ENCODE results near the gene RRM2. TPM values are rescaled to one million over a fixed set of nuclear protein-coding genes. Genes with fewer than 3 reads are reported as not detected.

Gene RRM2
- total and polyA plus RNA-seq, 2 experiments from 2014 or later = 108 to 119 TPM

DNA sequence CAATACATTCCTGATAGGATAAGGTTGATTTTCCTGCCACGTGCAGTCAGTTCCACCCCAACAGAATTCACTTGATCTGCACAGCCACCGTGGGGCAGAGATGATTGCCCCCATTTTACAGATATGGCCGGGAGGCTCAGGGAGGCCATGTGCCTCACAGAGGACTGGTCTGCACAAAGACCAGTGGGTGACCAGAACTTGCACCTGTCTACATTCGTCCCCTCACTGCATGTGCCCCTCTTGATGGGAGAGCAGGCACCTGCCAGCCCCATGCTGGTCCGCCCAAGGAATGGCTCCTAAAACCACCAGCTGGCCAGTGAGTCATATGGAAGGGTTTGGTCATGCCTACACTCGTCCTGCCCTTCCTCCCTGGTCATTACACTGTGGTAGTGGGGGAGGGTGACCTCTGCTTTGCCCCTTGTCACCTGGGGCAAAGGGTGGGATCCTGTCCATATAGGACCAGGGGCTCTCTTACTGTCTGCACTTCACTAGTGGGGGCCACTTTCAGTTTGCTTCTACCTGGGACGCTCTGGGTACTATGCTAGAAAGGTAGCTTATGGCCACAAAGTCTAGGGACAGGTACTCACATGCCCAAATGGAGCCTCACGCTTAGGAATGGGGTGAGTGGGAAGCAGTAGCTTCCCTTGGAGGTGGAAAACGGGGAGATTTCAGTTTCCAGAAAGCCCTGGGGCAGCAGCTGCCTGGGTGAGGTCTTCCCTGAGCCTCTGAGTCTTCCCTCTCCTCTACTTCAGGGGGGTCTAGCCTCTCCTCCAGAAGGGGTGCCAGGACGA, 14.7 kb downstream of the RRM2 start:
- Histone ChIP-seq H3K4me3 (no peak overlapping the region), H4K20me1 (replicated peaks; ENCODE audit: insufficient read depth) (peaks cover 8% of the 10 kb centered on the region), H3F3A (replicated peaks; ENCODE audit: low read depth) (no peaks in the 10 kb centered on the region), H3K79me2 (replicated peaks; ENCODE audit: insufficient read depth) (peaks cover 5% of the 10 kb centered on the region; the same call in 1 of the 2 replicates), H3K27ac (ENCODE audit: low read depth) (no peak overlapping the region), H3K9me2 (ENCODE audit: insufficient read depth) (no peaks in the 10 kb centered on the region), H3K36me3 (ENCODE audit: insufficient read depth) (no peaks in the 10 kb centered on the region), H3K27me3 (ENCODE audit: insufficient read depth) (no peaks in the 10 kb centered on the region), H3K4me2 (no peak overlapping the region), H2AFZ (no peak overlapping the region), H3K4me1 (ENCODE audit: insufficient read depth) (peaks cover 13% of the 10 kb centered on the region)
- Mint-ChIP-seq H3K36me3 (ENCODE audit: low read depth) (peaks cover 28% of the 10 kb centered on the region), H3K4me1 (peaks cover 31% of the 10 kb centered on the region), H3K27me3 (ENCODE audit: insufficient read depth, low read depth, poor library complexity) (peaks cover 25% of the 10 kb centered on the region), H3K4me3 (no peak overlapping the region), H3K27ac (peak overlapping the region; percentile 54), H3K9me3 (no peaks in the 10 kb centered on the region)
- TF ChIP-seq, protein P1, sequence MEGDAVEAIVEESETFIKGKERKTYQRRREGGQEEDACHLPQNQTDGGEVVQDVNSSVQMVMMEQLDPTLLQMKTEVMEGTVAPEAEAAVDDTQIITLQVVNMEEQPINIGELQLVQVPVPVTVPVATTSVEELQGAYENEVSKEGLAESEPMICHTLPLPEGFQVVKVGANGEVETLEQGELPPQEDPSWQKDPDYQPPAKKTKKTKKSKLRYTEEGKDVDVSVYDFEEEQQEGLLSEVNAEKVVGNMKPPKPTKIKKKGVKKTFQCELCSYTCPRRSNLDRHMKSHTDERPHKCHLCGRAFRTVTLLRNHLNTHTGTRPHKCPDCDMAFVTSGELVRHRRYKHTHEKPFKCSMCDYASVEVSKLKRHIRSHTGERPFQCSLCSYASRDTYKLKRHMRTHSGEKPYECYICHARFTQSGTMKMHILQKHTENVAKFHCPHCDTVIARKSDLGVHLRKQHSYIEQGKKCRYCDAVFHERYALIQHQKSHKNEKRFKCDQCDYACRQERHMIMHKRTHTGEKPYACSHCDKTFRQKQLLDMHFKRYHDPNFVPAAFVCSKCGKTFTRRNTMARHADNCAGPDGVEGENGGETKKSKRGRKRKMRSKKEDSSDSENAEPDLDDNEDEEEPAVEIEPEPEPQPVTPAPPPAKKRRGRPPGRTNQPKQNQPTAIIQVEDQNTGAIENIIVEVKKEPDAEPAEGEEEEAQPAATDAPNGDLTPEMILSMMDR (conservative IDR thresholded peaks at IDR 0.05; ENCODE audit: low read depth in 2 of 2) = no peak
- TF ChIP-seq ZNF114 (CRISPR knock-in tag; IDR thresholded peaks at IDR 0.05) (no peak), POLR2AphosphoS5 (IDR thresholded peaks at IDR 0.05; ENCODE audit: low read depth) (0 out of 2 replicates have a peak, but pooled peaks have one; percentile 14)
- ATAC-seq = no peak
- no peak for DNase-seq (ENCODE audit: low spot score)

DNA sequence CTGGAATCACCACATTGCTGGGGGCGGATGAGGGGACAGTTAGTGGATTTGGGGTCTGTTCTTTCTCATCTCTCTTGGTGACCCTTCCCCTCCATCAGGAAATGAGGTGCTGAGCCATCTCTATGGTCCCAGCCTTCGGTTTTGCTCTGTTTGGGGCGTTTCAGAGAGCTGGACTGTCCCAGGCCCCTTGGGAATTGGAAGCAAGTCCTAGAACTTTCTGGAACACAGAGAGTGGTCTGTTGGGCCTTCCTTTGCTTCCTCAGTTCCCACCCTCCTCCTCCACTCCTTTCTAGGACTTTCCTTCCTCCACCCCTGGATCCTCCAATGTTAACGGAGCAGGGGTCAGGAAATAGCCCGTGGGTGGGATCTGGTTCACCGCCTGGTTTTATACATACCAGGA, 17.0 kb downstream of the RRM2 start:
- Histone ChIP-seq H2AFZ (no peak overlapping the region), H3K79me2 (replicated peaks; ENCODE audit: insufficient read depth) (no peaks in the 10 kb centered on the region), H3F3A (replicated peaks; ENCODE audit: low read depth) (no peaks in the 10 kb centered on the region), H3K4me1 (ENCODE audit: insufficient read depth) (no peaks in the 10 kb centered on the region), H4K20me1 (replicated peaks; ENCODE audit: insufficient read depth) (peaks cover 5% of the 10 kb centered on the region), H3K27me3 (ENCODE audit: insufficient read depth) (no peaks in the 10 kb centered on the region), H3K36me3 (ENCODE audit: insufficient read depth) (0 out of 2 replicates have a peak, but pooled peaks cover 4% of the 10 kb centered on the region), H3K4me2 (no peak overlapping the region), H3K4me3 (no peak overlapping the region), H3K9me2 (ENCODE audit: insufficient read depth) (no peaks in the 10 kb centered on the region), H3K27ac (ENCODE audit: low read depth) (no peak overlapping the region)
- TF ChIP-seq, protein P2, sequence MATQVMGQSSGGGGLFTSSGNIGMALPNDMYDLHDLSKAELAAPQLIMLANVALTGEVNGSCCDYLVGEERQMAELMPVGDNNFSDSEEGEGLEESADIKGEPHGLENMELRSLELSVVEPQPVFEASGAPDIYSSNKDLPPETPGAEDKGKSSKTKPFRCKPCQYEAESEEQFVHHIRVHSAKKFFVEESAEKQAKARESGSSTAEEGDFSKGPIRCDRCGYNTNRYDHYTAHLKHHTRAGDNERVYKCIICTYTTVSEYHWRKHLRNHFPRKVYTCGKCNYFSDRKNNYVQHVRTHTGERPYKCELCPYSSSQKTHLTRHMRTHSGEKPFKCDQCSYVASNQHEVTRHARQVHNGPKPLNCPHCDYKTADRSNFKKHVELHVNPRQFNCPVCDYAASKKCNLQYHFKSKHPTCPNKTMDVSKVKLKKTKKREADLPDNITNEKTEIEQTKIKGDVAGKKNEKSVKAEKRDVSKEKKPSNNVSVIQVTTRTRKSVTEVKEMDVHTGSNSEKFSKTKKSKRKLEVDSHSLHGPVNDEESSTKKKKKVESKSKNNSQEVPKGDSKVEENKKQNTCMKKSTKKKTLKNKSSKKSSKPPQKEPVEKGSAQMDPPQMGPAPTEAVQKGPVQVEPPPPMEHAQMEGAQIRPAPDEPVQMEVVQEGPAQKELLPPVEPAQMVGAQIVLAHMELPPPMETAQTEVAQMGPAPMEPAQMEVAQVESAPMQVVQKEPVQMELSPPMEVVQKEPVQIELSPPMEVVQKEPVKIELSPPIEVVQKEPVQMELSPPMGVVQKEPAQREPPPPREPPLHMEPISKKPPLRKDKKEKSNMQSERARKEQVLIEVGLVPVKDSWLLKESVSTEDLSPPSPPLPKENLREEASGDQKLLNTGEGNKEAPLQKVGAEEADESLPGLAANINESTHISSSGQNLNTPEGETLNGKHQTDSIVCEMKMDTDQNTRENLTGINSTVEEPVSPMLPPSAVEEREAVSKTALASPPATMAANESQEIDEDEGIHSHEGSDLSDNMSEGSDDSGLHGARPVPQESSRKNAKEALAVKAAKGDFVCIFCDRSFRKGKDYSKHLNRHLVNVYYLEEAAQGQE (IDR thresholded peaks at IDR 0.05; ENCODE audit: unreplicated experiment) = no peak
- TF ChIP-seq ZNF331 (CRISPR knock-in tag; IDR thresholded peaks at IDR 0.05; ENCODE audit: low read depth) (no peak), JUNB (IDR thresholded peaks at IDR 0.05; ENCODE audit: unreplicated experiment) (no peak), EZH2 (IDR thresholded peaks at IDR 0.05; ENCODE audit: low read depth, unreplicated experiment) (no peak), ZNF114 (CRISPR knock-in tag; IDR thresholded peaks at IDR 0.05) (no peak), NANOG (IDR thresholded peaks at IDR 0.05; ENCODE audit: borderline replicate concordance) (no peak), EZH2phosphoT487 (IDR thresholded peaks at IDR 0.05; ENCODE audit: unreplicated experiment) (no peak)
- TF ChIP-seq, protein P1 (conservative IDR thresholded peaks at IDR 0.05; ENCODE audit: low read depth in 2 of 2) = no peak
- H3K4me1 Mint-ChIP-seq = peaks cover 16% of the 10 kb centered on the region
- no peak for ATAC-seq
- no peak overlapping the region for H3K4me3 Mint-ChIP-seq
- H3K36me3 Mint-ChIP-seq (ENCODE audit: low read depth) = peaks cover 36% of the 10 kb centered on the region
- no peak overlapping the region for H3K27ac Mint-ChIP-seq
- no peak for DNase-seq (ENCODE audit: low spot score)
- peaks cover 18% of the 10 kb centered on the region for H3K27me3 Mint-ChIP-seq (ENCODE audit: insufficient read depth, low read depth, poor library complexity)
- H3K9me3 Mint-ChIP-seq = no peaks in the 10 kb centered on the region
